ENCODE data around the gene RBM42. TPM values are rescaled to one million over a fixed set of nuclear protein-coding genes. Genes with fewer than 3 reads are reported as not detected.
A peak's percentile ranks its signal among the peaks of the same experiment; 100 is the strongest.

Gene RBM42
- total RNA-seq, 1 experiment from 2014 or later = 110 TPM

- Histone ChIP-seq H3F3A (ENCODE audit: insufficient read depth, low read depth) (peaks cover 6% of the 10 kb centered on the region; the same call in 1 of the 2 replicates), H3K9me2 (ENCODE audit: insufficient read depth) (no peaks in the 10 kb centered on the region), H3K4me1 (replicated peaks; ENCODE audit: insufficient read depth) (peaks cover 6% of the 10 kb centered on the region; the same call in 1 of the 2 replicates), H4K20me1 (ENCODE audit: insufficient read depth) (no peaks in the 10 kb centered on the region), H3K27me3 (ENCODE audit: insufficient read depth, low read depth) (peaks cover 19% of the 10 kb centered on the region), H3K79me2 (ENCODE audit: low read depth) (no peaks in the 10 kb centered on the region), H3K4me3 (no peak overlapping the region), H3K27ac (no peak overlapping the region), H3K4me2 (no peak overlapping the region), H3K36me3 (ENCODE audit: low read depth) (no peaks in the 10 kb centered on the region), H3K9me3 (ENCODE audit: insufficient read depth, low read depth) (no peaks in the 10 kb centered on the region), H2AFZ (no peak overlapping the region)
- no TSS peak for BruUV-seq (replicated peaks)
- CTCF ChIA-PET = no interaction called here
- intact Hi-C loops (cut with micrococcal nuclease; ENCODE audit: unreplicated experiment) = no loop called here
- TF ChIP-seq, protein P1, sequence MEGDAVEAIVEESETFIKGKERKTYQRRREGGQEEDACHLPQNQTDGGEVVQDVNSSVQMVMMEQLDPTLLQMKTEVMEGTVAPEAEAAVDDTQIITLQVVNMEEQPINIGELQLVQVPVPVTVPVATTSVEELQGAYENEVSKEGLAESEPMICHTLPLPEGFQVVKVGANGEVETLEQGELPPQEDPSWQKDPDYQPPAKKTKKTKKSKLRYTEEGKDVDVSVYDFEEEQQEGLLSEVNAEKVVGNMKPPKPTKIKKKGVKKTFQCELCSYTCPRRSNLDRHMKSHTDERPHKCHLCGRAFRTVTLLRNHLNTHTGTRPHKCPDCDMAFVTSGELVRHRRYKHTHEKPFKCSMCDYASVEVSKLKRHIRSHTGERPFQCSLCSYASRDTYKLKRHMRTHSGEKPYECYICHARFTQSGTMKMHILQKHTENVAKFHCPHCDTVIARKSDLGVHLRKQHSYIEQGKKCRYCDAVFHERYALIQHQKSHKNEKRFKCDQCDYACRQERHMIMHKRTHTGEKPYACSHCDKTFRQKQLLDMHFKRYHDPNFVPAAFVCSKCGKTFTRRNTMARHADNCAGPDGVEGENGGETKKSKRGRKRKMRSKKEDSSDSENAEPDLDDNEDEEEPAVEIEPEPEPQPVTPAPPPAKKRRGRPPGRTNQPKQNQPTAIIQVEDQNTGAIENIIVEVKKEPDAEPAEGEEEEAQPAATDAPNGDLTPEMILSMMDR (conservative IDR thresholded peaks at IDR 0.05) = no peak
- TF ChIP-seq EZH2 (IDR thresholded peaks at IDR 0.05; ENCODE audit: low read depth) = no peak
- DNase-seq = no peak
- POLR2A ChIA-PET (ENCODE audit: unreplicated experiment) = no interaction called here
Measured at GRCh38 chr19:35669974-35670373, 41.1 kb downstream of the RBM42 start.

- POLR2A ChIA-PET (ENCODE audit: unreplicated experiment) = no interaction called here
- no peaks in the 10 kb centered on the region for H3K9me3 ChIP-seq (ENCODE audit: insufficient read depth, low read depth)
- H3K9me2 ChIP-seq (ENCODE audit: insufficient read depth) = no peaks in the 10 kb centered on the region
- no peak overlapping the region for H3K4me3 ChIP-seq
- peaks cover 19% of the 10 kb centered on the region for H3K27me3 ChIP-seq (ENCODE audit: insufficient read depth, low read depth)
- no peaks in the 10 kb centered on the region for H3K79me2 ChIP-seq (ENCODE audit: low read depth)
- intact Hi-C loops (cut with micrococcal nuclease; ENCODE audit: unreplicated experiment) = no loop called here
- H3K36me3 ChIP-seq (ENCODE audit: low read depth) = no peaks in the 10 kb centered on the region
- H3K27ac ChIP-seq = no peak overlapping the region
- no peak for DNase-seq
- H3K4me1 ChIP-seq (replicated peaks; ENCODE audit: insufficient read depth) = peaks cover 6% of the 10 kb centered on the region; the same call in 1 of the 2 replicates
- no TSS peak for BruUV-seq (replicated peaks)
- TF ChIP-seq, protein P1 (conservative IDR thresholded peaks at IDR 0.05) = no peak
- no peak for TF ChIP-seq EZH2 (IDR thresholded peaks at IDR 0.05; ENCODE audit: low read depth)
- H3F3A ChIP-seq (ENCODE audit: insufficient read depth, low read depth) = peaks cover 6% of the 10 kb centered on the region; the same call in 1 of the 2 replicates
- CTCF ChIA-PET = no interaction called here
- H2AFZ ChIP-seq = no peak overlapping the region
- H4K20me1 ChIP-seq (ENCODE audit: insufficient read depth) = no peaks in the 10 kb centered on the region
- no peak overlapping the region for H3K4me2 ChIP-seq
Measured at GRCh38 chr19:35670686-35671085, 41.9 kb downstream of the RBM42 start.

- Histone ChIP-seq H3K27ac (no peak overlapping the region), H3K4me1 (replicated peaks; ENCODE audit: insufficient read depth) (peaks cover 6% of the 10 kb centered on the region; the same call in 1 of the 2 replicates), H3K4me3 (no peak overlapping the region), H3K79me2 (ENCODE audit: low read depth) (no peaks in the 10 kb centered on the region), H3K9me2 (ENCODE audit: insufficient read depth) (no peaks in the 10 kb centered on the region), H3K27me3 (ENCODE audit: insufficient read depth, low read depth) (peaks cover 19% of the 10 kb centered on the region), H2AFZ (no peak overlapping the region), H3K9me3 (ENCODE audit: insufficient read depth, low read depth) (no peaks in the 10 kb centered on the region), H3K36me3 (ENCODE audit: low read depth) (no peaks in the 10 kb centered on the region), H3F3A (ENCODE audit: insufficient read depth, low read depth) (peaks cover 6% of the 10 kb centered on the region; the same call in 1 of the 2 replicates), H4K20me1 (ENCODE audit: insufficient read depth) (no peaks in the 10 kb centered on the region), H3K4me2 (no peak overlapping the region)
- intact Hi-C loops (cut with micrococcal nuclease; ENCODE audit: unreplicated experiment) = no loop called here
- ChIA-PET POLR2A (ENCODE audit: unreplicated experiment) (interaction anchor here (0.5 kb wide), 1 partner anchor 367 kb away, joined by 4 read pairs; no protein-coding TSS in a partner anchor), CTCF (no interaction called here)
- BruUV-seq (replicated peaks) = no TSS peak
- TF ChIP-seq EZH2 (IDR thresholded peaks at IDR 0.05; ENCODE audit: low read depth) = no peak
- TF ChIP-seq, protein P1 (conservative IDR thresholded peaks at IDR 0.05) = no peak
- DNase-seq = peak in 1 of 2 experiments; percentile 78
Measured at GRCh38 chr19:35671818-35672217, 43.0 kb downstream of the RBM42 start.
